Tibial nerve (tissue), 4 donors: ENCODE results near the gene CDK5.

Experiments used
- EP300 ChIP-seq, 2 donors: sonication (generic); formaldehyde crosslinking; IDR thresholded peaks; one replicate each; pipeline ENCODE4 v1.6.1; 2017; ENCODE audit warnings: antibody characterized with exemption in 2 of 2, mild to moderate bottlenecking in 1 of 2
- TF ChIP-seq, protein P1 (sequence below), 5 experiments: fragments of 200-600 bp in 3 of 5; fragments of 450-650 bp in 2 of 5; sonication (generic) in 3 of 5; IDR thresholded peaks; one replicate each; pipeline ENCODE4 v1.5.1; 2016 to 2019; ENCODE audit warnings: antibody characterized with exemption in 5 of 5, mild to moderate bottlenecking in 3 of 5, moderate library complexity in 2 of 5

GRCh38 chr7:151016505-151016904, 41.2 kb downstream of the CDK5 start:
- TF ChIP-seq, protein P1, sequence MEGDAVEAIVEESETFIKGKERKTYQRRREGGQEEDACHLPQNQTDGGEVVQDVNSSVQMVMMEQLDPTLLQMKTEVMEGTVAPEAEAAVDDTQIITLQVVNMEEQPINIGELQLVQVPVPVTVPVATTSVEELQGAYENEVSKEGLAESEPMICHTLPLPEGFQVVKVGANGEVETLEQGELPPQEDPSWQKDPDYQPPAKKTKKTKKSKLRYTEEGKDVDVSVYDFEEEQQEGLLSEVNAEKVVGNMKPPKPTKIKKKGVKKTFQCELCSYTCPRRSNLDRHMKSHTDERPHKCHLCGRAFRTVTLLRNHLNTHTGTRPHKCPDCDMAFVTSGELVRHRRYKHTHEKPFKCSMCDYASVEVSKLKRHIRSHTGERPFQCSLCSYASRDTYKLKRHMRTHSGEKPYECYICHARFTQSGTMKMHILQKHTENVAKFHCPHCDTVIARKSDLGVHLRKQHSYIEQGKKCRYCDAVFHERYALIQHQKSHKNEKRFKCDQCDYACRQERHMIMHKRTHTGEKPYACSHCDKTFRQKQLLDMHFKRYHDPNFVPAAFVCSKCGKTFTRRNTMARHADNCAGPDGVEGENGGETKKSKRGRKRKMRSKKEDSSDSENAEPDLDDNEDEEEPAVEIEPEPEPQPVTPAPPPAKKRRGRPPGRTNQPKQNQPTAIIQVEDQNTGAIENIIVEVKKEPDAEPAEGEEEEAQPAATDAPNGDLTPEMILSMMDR (IDR thresholded peaks at IDR 0.05), result no peak
- no peak for TF ChIP-seq EP300 (IDR thresholded peaks at IDR 0.05)
